NCI-H2171 (cell line): ENCODE data around the gene PFKM.

Source experiments
- DNase-seq: peaks from one replicate; lab custom pipeline; 2025; lab: John Stamatoyannopoulos, UW

PFKM gene

GRCh38 chr12:48187916-48188695 is 68.9 kb downstream of the PFKM start:
- no peak for DNase-seq

DNA sequence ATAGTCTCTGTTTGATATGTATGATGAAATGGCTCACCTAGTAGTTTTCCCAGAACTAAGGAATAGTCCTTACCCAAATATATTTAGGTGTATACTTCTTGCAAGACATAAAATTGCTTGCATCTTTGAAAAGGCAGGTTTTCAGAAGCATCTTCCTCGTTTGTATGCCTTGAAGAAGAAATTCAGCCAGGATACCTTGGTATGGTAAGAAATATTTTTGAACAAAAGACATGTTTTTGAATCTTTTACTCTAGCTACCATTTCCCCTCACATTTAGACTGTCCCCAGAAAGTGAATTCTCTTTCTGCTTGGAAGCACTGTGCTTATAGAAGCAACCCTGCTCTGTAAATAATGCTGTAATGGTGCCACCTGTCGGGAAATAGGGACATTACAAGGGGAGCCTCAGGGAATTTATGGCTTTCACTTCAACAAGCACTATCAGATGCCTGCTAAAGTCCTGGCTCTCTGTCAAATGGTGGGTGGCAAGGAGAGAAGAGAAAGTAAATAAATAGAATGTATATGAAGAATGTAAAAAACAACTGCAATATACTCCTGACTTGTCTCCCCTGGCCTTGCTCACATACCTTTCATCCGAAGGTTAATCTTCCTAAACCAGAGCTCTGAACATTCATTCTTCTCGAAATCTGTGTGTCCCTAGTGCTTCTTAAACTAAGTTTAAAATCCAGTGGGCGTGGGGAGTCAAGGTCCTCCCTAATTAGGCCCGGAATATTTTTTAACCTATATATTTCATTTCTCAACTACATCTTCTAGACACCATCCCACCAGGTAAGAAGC is 70.4 kb downstream of the PFKM start:
- DNase-seq, result peak; percentile 21

- DNase-seq, result no peak
Measured at GRCh38 chr12:48191096-48191495, 71.9 kb downstream of the PFKM start.

DNA sequence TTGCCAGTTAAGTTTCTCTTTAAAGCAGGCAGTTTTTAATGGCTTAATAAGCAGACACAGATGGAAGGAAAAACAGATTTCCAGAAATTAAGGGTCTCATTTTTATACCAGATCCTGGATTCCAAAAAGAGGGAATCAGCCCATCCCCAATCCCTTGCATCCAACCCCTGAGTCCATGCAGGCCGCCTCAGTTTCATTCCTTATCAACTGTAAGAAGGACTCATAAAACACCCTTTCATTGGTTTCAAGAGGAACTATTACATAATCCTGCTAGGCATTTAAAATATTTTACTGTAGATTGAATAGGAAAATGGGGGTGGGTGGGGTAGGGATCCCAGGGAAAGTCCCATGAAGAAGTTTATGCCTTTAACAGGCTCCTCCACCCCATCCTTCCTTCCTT is 73.7 kb downstream of the PFKM start:
- DNase-seq, result no peak

GRCh38 chr12:48193623-48194022 is 74.5 kb downstream of the PFKM start:
- no peak for DNase-seq

- DNase-seq, result no peak
Measured at GRCh38 chr12:48194799-48195201, 75.6 kb downstream of the PFKM start.
